HG03103 (cell line): Measurements from ENCODE around the gene GGT6.

ENCODE experiments used
- ATAC-seq: cut with Tn5 transposase; IDR thresholded peaks from one replicate; pipeline ENCODE4 v1.9.1; 2021; ENCODE audit warnings: low read depth; ENCODE audit not compliant: unreplicated experiment

Gene GGT6

DNA sequence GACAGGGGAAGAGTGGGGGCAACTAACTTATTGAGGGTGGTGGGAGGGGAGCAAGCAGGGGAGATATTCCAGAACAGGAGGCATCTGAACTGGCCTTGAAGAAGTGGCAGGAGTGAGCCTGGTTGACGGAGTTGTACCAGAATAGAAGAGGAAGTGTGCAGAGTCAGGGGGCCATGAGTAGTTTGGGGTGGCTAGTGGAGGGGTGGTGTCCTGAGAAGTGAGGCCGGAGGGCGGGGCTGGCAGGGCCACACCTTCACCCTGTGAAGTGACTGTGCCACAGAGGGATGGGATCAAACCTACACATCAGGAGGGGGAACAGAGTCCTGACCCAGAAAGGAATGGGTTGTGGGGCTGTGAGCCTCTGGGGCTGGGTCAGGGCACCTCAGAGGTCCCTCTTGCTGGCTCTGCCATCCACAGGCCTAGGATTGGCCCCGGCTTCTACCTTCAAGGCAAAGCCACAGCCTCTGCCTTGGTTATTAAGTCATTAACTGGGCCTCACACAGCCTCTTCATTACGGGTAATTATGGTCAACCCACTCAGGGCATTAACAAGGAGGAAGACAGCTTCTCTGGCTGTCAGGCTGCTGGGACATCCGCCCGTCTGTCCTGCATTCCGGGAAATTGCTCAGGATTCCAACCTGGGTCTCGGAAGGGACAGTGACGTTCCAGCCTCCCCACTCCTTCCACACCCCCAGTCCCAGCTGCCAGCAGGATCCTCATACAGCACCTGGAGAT lies 49.0 kb downstream of the GGT6 start:
- no peak for ATAC-seq

DNA sequence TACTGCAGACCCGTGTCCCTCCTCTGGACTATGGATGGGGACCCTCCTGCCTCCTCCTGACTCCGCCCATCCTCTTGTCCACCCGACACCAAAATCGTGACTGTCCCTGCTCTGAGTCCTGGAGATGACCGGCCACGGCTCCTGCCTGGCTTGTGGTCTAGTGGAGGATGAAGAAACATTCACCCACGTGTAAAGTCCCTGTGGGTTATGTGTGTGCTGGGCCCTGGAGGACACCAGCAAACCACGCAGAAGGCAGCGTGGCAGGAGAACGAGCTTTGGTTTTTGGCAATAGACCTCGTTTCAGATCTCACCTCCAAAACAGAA lies 49.8 kb downstream of the GGT6 start:
- ATAC-seq, result no peak

DNA sequence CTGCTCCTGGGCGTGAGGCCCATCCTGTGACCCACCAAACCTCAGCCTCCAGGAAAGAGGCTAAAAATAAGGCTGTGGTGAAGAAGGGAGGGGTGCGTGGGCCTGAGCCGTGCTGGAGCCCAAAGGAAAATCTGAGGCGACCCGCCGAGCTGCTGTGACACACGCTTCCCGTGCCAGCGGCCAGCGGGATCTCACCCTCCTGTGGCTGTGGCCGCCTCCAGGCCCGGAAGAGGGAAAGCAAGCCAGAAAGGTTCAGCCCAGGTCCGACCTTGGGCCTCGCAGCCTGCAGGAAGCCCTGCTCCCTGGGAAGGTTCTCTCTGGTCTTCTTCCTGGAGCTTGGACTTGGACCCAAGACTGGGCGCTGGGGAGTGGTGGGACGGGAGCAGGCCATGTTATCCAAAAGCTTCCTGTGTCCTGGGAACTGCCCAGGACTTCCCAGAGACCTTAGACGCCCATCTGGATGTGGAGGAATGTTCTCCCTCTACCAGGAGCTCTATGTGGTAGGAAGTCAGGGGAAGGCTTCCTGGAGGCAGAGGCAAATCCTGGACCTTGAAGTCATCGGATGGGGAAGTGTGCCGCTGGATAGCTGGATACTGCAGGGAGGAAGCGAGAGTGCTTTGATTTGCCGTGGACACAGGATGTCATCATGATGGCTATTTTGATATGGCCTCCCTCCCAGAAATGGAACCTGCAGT lies 50.3 kb downstream of the GGT6 start:
- ATAC-seq, result no peak

DNA sequence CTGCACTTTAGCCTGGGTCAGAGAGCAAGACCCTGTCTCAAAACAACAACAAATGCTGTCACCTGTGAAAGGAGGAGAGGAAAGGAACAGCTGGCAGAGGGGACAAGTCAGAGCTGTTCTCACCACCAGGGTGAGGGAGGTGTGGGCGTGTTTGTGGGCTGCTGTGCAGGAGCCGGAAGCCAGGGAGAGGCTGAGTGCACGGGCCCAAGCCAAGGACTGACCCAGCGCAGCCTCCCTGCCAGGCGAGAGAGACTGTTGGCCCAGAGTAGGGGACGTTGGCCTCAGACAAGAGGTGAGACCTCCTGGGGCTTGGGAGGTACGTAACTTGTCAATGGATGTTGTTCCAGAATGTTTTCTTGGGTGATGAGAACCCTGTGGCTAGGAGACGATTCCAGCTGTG lies 51.0 kb downstream of the GGT6 start:
- no peak for ATAC-seq

DNA sequence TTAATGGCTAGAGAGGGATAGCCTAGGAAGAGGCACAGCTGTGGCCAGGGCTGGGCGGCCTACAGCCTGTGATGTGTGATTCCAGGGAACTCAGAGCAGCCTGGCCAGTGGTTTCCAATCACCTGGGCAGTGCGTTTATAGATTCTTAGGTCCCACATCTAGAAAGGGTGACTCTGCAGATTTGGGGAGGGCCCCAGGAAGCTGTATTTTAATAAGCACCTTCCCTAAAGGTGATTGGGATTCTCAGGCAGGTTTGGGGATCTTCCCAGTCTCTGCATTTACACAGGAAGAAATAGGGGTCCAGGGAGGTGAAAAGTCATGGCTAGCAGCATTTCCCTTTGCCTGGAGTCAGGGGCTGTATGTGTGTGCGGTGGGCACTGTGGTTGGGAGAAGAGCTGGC lies 52.2 kb downstream of the GGT6 start:
- ATAC-seq, result no peak

DNA sequence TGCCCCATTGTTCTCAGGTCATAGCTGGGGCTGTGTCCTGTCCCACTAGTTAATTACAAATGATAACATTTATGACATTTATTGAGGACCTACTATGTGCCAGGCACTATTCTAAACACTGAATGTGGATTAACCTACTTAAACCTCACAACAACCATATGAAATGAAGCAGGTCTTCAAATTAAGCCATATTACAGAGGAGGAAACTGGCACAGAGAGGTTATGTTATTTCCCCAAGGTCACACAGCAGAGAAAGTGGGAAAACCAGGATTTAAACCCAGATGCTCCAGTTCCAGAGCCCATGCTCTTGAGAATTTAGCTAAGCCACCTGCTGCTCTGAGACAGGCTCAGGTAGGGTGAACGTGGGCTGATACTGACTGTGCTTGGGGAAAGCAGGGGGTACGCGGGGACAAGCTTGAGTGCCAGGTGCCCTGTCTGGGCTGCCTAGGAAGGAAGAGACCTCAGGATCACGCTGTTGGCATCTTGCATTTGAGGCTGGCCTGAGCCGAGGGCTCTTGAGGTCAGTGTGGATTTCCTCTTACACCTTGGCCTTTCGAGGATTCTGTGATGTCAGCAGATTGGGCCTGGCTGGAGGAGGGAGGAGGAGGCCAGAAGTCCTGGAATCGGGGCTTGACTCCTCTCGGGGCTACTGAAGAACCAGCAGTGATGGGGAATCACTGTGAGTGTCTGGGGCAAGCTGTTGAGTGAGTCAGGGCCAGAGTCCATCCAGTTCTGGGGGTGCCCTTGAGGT lies 52.8 kb downstream of the GGT6 start:
- ATAC-seq, result no peak
